NAMALWA (cell line): ENCODE results near the gene GGA1.
"Not testable (repeated sequence)": the region's sequence is repeated elsewhere in the genome, so short reads cannot be mapped to it uniquely, and the experiment has no call there.

Source experiments
- DNase-seq: peaks from one replicate; pipeline ENCODE4 v3.0.0-alpha.2; 2015; ENCODE audit warnings: low spot score

Gene GGA1

DNA sequence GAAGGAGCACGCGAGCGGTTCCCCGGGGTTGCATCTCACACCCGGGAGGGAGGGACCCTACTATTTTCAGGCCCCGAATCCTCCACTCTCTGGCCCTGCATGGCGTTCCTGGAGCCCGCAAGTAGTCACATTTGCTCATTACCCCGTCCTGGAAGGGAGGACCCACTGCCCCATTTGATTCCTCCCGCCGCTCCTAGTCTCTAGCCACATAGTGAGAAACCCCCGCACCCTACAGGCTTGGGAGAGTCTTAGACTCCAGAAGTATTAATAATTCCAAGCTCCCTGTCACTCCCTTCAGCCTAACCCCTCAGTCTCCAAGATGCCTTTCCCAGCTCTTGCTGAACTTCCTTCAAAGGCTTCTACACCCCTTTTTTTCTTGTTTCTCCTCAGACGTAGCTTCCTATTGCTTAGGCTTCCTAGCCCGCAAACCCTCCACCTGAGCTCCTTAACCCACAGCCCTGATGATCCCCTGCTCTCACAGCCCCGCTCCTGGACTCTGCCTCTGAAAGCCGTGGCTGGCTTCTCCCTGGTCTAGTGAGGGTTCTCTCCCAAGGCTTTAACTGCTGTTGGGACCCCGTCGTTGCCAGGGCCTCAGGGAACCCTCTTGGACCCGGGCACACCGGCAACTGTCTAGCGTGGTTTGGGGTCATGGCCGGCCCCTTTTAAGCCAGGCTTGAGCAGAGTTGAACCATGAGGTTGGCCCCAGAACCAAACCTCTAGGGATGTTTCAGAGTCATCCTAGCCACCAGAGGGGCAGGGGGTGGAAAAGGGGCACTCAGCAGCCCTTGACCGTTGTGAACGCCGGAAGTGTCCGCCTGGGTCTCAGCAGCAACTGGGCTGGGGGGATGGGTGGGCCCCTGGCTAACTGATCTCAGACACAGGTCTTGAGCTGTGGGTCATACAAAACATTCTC, 862 bp downstream of the GGA1 start:
- peak; percentile 60 for DNase-seq

DNA sequence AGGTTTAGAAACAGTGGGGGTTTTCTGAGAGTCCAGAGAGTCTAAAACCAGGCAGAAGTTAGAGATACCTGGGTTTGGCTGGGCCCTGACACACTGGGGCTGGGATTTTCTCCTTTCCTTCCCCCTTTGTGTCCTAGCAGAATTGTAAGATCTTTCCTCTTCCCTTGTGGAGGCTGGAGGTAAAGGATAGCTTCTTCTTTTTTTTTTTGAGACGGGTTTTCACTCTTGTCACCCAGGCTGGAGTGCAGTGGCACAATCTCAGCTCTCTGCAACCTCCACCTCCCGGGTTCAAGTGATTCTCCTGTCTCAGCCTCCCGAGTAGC, 1.5 kb downstream of the GGA1 start:
- not testable (repeated sequence) for DNase-seq

DNA sequence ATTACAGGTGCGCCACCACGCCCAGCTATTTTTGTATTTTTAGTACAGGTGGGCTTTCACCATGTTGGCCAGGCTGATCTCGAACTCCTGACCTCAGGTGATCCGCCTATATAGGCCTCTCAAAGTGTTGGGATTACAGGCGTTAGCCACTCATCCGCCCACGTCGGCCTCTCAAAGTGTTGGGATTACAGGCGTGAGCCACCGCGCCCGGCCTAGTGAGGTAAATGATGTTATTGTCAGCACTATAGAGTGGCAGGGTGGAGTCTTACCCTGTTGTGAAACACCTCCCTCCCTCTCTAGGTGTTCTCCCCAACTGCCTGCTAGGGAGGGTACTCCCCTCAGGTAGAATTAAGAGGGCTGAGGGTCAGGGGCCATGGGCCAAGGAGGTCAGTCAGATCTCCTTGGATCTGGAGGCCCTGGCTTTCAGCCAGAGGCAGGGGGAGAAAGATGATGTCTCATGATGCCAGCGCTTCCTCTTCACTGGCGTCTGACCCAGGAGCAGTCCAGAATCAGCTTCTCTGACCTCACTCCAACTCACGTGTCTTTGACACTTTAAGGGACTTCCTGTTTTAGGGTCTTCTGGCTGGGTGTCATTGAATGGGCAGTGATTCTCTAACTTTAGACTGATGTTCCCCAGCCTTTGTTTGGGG, 2.0 kb downstream of the GGA1 start:
- DNase-seq = no peak

DNA sequence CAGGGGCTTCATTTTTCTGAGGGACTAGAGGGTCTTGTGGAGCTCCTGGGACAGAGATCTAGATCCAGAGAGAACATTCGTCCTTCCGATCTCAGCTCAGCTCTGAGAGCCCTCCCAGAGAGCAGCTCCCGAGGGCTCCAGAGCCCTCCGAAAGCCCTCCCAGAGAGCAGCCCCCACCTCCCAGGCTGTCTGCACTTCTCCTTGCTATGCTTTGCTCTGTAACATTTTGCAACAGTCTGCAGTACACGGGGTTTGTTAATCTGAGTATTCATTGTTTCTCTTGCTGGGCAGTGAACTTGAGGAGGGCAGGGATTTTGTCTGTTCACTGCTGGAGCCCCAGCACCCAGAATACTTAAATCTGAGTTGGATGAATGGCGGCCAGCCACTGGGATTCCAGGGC, 2.6 kb downstream of the GGA1 start:
- no peak for DNase-seq

DNA sequence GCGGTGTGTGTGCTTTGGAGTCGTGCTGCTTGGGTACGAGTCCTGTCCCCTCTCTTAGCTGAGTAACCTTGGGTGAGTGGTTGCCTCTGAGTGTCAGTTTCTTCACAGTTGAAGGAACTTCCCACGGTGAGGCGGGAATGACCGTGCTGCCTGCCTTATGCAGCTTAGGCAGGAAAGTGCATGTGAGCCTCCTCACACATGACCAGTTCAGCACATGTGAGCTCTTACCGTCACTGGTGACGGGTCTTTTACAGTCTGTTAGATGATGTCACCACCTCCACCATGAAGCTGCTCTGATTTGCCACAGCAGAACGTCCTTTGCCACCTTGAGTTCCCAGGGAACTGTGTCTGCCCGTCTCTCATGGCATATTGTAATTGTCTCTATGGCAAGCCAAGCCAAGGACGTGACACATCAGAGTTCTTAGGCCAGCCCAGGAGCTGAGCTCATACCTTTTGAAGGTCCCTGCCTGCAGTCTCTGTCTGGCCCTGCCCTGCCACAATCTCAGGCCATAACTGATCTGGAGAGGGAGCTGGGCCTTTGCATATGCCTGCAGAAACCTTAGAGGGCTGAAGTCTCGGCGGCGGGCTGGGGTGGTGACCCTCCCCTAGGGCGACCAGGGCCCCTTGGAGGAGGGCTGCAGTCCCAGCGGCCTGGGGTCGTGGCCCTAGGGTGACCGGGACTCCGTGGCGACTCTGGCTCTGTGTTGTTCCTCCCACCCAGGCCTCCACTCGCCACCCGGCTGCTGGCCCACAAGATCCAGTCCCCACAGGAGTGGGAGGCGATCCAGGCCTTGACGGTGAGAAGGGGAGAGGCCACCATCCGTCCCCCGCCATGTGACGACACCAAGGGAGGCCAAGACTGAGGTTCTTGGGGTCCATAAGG, 7.8 kb downstream of the GGA1 start:
- peak; percentile 51 for DNase-seq

DNA sequence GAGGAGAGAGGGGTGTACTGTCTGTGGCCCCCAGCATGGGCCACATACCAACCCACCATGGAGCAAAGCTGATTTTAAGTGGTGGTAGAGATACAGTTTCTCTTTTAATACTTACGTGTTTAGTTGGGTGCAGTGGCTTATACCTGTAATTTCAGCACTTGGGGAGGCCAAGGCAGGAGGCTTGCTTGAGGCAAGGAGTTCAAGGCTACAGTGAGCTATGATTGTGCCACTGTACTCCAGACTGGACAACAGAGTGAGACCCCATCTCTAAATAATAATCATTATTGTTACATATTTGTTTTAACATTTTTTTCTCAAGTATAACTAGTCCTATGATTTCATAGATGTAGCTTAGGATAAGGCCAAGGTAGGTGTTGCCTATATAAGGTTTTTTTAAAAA, 8.8 kb downstream of the GGA1 start:
- no peak for DNase-seq

DNA sequence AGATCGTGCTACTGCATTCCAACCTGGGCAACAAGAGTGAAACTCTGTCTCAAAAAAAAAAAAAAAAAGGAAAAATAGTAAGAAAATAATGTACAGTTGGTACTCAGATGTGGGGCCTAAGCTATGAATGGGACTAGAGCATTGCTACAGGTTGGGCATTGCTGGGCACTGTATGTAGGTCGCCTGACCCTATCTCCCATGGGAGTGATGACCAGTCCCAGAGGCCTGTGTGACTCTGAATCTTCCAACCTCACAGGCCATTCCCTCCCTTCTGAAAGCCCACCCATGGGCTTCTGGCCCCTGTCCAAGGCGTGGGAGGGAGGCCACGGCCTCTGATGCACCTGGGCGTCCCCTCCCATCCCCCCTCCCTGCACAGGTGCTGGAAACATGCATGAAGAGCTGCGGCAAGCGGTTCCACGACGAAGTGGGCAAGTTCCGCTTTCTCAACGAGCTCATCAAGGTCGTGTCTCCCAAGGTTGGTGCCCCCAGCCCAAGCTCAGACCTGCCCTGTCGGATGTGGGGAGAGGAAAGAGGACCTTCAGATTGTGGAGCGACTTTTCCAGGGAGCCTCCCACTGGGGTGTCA, 9.5 kb downstream of the GGA1 start:
- DNase-seq = peak; percentile 60

DNA sequence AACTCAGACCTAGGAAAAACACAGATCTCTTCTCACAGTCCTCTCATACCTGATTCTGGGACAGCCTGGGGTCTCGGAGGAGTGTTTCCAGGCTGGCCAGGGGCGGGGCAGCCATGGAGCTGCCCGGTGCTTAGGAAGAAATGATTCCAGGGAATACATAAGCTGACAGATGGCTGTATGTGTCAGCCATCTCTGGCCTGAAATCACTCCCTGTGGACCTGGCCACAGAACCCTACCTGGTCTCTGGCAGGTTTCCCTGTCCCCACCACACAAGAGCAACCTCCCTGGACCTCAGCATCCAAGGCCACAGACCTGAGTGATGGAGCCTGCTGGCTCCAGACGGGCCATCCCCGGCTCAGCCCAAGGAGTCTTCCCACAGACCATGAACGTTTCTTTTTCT, 10.0 kb downstream of the GGA1 start:
- no peak for DNase-seq

DNA sequence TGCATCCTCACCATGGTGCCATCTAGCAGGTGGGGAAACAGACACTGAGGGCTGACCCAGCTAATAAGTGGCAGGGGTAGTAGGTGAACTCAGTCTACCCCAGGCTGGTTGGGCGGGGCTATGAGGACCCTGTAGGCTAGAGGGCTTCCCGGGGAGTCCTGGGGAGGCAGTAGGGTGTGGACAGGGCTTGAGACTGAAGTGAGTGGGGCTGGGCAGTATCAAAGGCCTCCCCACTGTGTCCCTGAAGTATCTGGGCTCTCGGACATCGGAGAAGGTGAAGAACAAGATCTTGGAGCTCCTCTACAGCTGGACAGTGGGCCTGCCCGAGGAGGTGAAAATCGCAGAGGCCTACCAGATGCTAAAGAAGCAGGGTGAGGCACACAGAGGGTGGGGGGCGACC, 11.4 kb downstream of the GGA1 start:
- DNase-seq = no peak

DNA sequence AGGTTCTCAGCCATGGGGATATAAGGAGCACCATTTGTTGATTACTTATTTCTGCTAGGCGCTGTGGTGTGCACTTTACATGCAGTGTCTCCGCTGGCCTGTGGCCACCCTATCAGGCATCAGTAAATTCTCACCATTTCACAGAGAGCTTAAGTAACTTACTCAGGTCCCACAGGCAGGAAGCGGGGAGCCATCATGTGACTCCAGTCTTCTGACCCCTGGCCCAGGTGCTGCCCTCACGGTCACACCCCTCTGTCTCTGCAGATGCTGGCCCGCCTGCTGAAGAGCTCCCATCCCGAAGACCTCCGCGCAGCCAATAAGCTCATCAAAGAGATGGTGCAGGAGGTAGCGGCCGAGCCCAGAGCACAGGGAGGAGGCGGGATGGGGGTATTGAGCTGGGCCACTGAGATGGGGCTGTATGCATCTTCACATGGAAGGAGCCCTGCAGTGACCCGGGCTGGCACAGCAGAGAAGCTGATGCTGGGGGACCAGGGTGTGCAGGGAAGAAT, 12.8 kb downstream of the GGA1 start:
- DNase-seq = no peak

DNA sequence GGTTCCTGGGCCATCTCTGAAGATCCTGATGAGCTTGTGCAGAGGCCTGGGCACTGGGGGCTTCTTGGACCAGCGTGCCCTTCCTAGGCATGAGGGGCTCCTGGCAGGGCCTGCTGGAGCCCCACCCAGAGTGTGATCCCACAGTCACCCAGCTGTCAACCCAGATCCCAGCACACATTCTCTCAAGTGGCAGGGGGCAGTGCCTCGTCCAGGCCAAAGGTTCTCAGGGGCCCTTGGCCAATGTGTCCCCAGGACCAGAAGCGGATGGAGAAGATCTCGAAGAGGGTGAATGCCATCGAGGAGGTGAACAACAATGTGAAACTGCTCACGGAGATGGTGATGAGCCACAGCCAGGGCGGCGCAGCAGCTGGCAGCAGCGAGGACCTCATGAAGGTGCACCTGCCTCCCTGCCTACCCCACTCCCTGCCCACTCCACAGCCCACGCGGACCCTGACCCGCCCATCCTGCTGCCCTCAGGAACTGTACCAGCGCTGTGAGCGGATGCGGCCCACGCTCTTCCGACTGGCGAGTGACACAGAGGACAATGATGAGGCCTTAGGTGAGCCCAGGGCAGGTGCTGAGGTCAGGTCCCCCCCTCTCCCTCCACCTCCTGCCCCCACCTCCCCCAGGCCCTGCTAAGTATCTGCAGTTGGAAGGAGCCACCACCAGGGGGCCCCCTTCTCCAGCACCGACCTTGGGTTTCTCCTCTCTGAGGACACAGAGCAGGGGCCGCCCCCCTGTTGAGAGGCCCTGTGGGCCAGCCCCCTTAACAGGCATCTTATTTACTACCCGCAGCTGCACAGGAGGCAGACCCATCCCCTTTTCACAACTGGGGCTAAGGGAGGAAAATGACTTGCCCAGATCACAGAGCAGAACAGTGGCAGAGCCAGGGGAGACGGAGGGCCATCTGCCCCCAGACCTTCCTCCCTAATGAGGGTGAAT, 14.7 kb downstream of the GGA1 start:
- peak; percentile 82 for DNase-seq

DNA sequence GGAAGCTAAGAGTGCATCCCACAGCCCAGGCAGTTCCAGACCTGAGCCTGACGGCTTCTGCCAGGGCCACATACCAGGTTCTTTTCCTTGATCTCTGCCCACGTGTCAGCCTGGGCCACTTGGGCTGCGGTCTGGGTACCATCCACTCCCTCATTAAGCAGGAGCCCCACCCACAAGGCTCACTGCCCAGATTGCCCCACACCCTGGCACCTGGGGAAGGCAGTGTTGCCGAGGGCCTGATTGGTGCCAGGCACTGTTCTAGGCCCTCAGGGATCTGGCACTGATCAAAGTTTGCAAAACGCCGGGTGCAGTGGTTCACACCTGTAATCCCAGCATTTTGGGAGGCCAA, 15.4 kb downstream of the GGA1 start:
- DNase-seq = no peak

DNA sequence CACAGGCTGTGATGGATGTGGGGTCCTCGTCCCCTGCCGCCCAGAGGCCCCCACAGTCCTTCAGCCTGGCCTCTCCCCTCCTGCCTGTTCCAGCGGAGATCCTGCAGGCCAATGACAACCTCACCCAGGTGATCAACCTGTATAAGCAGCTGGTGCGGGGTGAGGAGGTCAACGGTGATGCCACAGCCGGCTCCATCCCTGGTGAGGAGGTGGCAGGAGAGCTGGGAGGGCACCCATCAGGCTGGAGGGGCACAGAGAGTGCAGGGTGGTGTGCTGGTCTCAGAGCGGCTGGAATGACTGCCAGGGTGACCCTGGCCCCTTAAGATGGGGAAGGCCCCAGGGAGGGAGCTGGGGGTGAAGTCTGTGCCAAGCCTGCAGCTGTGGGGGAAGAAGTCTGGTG, 16.2 kb downstream of the GGA1 start:
- DNase-seq = no peak

DNA sequence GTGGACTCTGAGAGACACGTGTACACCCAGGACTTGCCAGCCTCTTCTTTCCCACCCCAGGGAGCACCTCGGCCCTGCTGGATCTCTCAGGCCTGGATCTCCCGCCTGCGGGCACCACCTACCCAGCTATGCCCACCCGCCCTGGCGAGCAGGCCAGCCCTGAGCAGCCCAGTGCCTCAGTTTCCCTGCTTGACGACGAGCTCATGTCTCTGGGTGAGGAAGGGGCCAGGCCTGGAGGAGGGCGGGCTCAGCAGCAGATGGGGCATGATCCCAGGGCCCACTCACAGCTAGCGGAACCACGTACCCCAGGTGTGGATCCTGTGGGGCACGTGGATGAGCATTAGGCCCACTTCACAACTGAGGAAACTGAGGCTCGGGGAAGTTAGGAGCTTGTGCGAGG, 17.1 kb downstream of the GGA1 start:
- no peak for DNase-seq

DNA sequence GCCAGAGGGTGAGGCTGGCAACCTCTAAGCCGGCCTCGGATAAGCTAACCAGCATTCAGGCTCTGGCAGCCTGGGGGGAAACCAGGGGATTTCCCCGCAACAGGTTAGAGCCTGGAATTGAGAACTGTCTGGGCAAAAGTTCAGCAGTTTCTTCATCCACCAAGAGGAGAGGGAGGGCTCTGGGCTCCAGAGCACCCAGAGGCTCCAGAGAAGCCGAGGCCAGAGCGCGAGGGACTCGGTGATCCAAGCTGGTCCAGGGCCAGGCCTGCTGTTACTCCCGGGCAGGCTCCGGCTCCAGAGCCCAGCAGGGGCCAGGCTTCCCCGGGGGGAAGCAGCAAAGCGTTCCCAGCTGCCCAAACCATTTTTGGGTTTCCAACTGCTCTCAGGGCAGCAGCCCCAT, 17.5 kb downstream of the GGA1 start:
- no peak for DNase-seq

DNA sequence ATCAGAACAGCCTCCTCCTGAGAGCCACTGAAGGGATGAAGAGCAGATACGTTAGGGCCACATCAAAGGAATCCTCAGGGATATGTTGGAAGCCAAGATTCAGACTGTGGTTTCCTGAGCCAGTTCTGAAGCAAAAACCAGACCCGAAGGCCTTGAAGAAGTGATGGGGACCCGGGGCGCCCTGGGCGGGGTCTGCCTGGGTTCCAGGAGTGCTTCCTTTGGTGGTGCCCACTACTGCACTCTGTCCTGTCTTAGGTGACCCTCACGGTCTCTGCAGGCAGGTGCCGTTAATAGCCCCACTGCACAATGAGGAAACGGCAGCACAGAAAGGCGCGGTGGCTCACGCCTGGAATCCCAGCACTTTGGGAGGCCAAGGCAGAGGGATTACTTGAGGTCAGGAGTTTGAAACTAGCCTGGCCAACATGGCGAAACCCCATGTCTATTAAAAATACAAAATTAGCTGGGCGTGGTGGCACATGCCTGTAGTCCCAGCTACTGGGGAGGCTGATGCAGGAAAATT, 18.0 kb downstream of the GGA1 start:
- no peak for DNase-seq

DNA sequence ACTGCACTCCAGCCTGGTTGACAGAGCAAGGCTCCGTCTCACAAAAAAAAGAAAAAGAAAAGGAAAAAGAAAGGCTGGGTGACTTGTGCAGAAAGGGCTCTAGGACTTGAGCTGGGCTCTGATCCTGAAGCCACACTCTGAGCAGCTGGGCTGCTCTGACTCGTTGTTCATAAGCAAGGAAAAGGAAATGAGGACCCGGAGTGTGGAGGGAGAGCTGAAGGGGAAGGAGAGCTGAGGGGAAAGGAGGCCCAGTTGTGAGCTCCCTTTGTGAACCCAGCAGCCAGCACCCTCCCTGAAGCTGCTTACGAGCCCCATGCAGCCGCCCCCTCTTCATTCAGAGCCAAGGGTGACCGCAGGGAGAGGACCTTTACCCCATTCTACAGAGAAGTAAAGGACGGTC, 18.5 kb downstream of the GGA1 start:
- DNase-seq = no peak

DNA sequence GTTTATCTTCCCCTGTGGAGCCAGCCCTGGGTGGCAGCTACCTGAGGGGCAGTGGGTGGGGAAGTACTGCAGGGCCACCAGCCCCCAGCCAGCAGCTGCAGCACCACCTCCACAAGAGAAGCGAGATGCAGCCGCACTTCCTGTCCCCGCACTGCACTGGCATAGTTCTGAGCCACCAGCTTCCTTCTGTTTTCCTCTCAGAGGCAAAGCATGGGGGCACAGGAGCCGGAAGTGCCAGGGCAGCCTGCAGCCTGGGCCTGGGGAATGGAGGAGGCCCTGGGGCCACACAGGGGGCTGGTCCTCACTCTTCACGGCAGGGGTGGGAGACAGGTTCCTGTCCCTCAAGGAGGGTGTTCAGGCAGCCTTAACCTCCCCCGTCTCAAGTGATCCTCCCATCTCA, 18.9 kb downstream of the GGA1 start:
- peak; percentile 59 for DNase-seq

DNA sequence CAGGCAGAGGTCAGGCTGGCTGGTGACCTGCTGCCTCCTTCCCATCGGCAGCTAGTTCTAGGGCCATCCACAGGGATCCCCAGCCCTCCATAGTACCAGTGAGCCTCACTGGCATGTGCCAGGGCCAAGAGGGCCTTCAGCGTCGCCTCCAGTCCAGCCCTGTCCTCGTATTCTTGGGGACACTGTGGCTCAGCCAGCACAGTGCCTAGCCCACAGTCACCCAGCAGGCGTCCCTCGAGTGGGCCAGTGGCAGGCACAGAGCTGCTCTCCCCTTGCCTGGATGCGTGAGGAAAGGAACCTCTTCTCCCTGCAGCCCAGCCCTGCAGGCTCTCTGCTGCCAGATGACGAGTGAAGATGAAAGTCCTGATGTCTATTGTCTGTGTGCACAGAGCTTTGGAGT, 20.2 kb downstream of the GGA1 start:
- DNase-seq = no peak

DNA sequence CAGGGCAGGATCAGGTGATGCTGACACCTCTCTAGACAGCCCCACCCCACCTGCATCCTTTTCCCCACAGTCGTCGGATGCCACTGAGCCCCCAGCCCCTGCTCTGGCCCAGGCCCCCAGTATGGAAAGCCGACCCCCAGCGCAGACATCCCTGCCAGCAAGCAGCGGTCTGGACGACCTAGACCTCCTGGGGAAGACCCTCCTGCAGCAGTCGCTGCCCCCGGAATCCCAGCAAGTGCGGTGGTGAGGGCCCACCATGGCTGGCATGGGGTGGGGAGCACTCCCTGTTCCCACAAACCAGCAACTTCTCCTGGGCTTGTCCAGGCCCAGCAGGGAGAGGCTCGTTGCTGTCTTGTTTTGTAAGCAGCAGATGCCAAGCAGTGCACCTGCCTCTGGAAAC, 21.3 kb downstream of the GGA1 start:
- DNase-seq = no peak

DNA sequence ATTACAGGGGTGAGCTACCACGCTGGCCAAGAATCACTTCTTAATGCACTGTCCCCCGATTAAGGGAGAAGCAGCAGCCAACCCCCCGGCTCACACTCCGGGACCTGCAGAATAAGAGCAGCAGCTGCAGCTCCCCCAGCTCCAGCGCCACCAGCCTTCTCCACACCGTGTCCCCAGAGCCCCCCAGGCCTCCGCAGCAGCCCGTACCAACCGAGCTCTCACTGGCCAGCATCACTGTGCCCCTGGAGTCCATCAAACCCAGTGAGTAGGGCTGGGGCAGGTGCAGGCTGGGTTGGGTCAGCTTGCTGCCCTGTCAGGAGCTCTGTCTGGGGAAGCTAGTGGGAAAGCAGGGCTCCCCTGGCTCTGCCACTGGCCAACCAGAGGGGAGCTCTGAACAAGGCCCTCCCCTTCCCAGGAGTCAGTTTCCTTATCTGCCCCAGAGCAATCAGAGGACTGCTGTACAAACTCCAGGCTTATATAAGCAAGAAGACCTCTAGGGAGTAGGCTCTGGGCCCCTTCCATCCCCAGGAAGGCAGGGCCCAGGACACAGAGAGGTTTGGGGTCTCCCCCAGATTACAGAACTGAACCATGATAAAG, 22.3 kb downstream of the GGA1 start:
- no peak for DNase-seq
